Measurements from ENCODE around the gene PAIP1. TPM values are rescaled to one million over a fixed set of nuclear protein-coding genes. Genes with fewer than 3 reads are reported as not detected.
"Not testable (repeated sequence)": the region's sequence is repeated elsewhere in the genome, so short reads cannot be mapped to it uniquely, and the experiment has no call there.

The PAIP1 gene
- total RNA-seq, 1 donor from 2014 or later: 213 TPM

- Mint-ChIP-seq H3K9me3 (no peaks in the 10 kb centered on the region), H3K27me3 (ENCODE audit: insufficient read depth, low read depth) (peaks cover 2% of the 10 kb centered on the region), H3K4me1 (peaks cover 4% of the 10 kb centered on the region), H3K36me3 (peaks cover 3% of the 10 kb centered on the region), H3K4me3 (no peak overlapping the region), H3K27ac (no peak overlapping the region)
- H3K27me3 ChIP-seq: peaks cover 12% of the 10 kb centered on the region
- H3K9ac ChIP-seq: no peak overlapping the region
- no peaks in the 10 kb centered on the region for H3K9me3 ChIP-seq (ENCODE audit: low read depth)
- peaks cover 5% of the 10 kb centered on the region for H3K36me3 ChIP-seq
- no peak overlapping the region for H3K27ac ChIP-seq
- H3K4me3 ChIP-seq: no peak overlapping the region
- peaks cover 13% of the 10 kb centered on the region for H3K79me2 ChIP-seq (ENCODE audit: low read depth)
- DNase-seq (ENCODE audit: low spot score): no peak
- peaks cover 5% of the 10 kb centered on the region for H3K4me1 ChIP-seq
- TF ChIP-seq EZH2 (IDR thresholded peaks at IDR 0.05) (no peak), CTCF (IDR thresholded peaks at IDR 0.05) (no peak), EZH2phosphoT487 (IDR thresholded peaks at IDR 0.05) (no peak)
- H3K4me2 ChIP-seq: no peak overlapping the region
- no peak overlapping the region for H2AFZ ChIP-seq (replicated peaks)
- peaks cover 8% of the 10 kb centered on the region for H3F3A ChIP-seq (ENCODE audit: low read depth)
- peaks cover 5% of the 10 kb centered on the region for H4K20me1 ChIP-seq (ENCODE audit: low read depth)
Observed at GRCh38 chr5:43560128-43560527, 3.3 kb upstream of the PAIP1 start.

- not testable (repeated sequence) for H3K27ac Mint-ChIP-seq; H3K9me3 Mint-ChIP-seq; H3K27me3 Mint-ChIP-seq (ENCODE audit: insufficient read depth, low read depth); H3K4me1 Mint-ChIP-seq; H3K36me3 Mint-ChIP-seq; H3K9me3 ChIP-seq (ENCODE audit: low read depth); DNase-seq (ENCODE audit: low spot score)
- peak overlapping the region; percentile 99 for H3K9ac ChIP-seq
- H3K27ac ChIP-seq: peak overlapping the region; percentile 97
- H3K4me3 ChIP-seq: peak overlapping the region; percentile 77
- H3K4me2 ChIP-seq: peak overlapping the region; percentile 95
- peaks cover 49% of the 10 kb centered on the region for H3K79me2 ChIP-seq (ENCODE audit: low read depth)
- H3K36me3 ChIP-seq: peaks cover 18% of the 10 kb centered on the region
- H2AFZ ChIP-seq (replicated peaks): peak overlapping the region; percentile 88
- peak overlapping the region; percentile 70 for H3K4me3 Mint-ChIP-seq
- peaks cover 24% of the 10 kb centered on the region for H3F3A ChIP-seq (ENCODE audit: low read depth)
- H4K20me1 ChIP-seq (ENCODE audit: low read depth): peaks cover 41% of the 10 kb centered on the region
- H3K27me3 ChIP-seq: peaks cover 12% of the 10 kb centered on the region
- peaks cover 39% of the 10 kb centered on the region for H3K4me1 ChIP-seq
Observed at GRCh38 chr5:43556607-43556856, 345 bp downstream of the PAIP1 start.

- peaks cover 44% of the 10 kb centered on the region for H3K4me1 ChIP-seq
- H3K9ac ChIP-seq: peak overlapping the region; percentile 99
- H3K9me3 ChIP-seq (ENCODE audit: low read depth): no peaks in the 10 kb centered on the region
- peak overlapping the region; percentile 61 for H2AFZ ChIP-seq (replicated peaks)
- peaks cover 24% of the 10 kb centered on the region for H3F3A ChIP-seq (ENCODE audit: low read depth)
- Mint-ChIP-seq H3K27ac (peak overlapping the region; percentile 98), H3K9me3 (peaks cover 1% of the 10 kb centered on the region), H3K4me1 (peaks cover 4% of the 10 kb centered on the region), H3K4me3 (peak overlapping the region; percentile 96), H3K27me3 (ENCODE audit: insufficient read depth, low read depth) (peaks cover 2% of the 10 kb centered on the region), H3K36me3 (peaks cover 8% of the 10 kb centered on the region)
- H3K27ac ChIP-seq: peak overlapping the region; percentile 97
- TF ChIP-seq CTCF (IDR thresholded peaks at IDR 0.05): no peak
- TF ChIP-seq EZH2phosphoT487 (IDR thresholded peaks at IDR 0.05): no peak
- peak; percentile 8 for TF ChIP-seq EZH2 (IDR thresholded peaks at IDR 0.05)
- H3K4me3 ChIP-seq: peak overlapping the region; percentile 77
- peaks cover 12% of the 10 kb centered on the region for H3K27me3 ChIP-seq
- H3K36me3 ChIP-seq: peaks cover 23% of the 10 kb centered on the region
- H3K79me2 ChIP-seq (ENCODE audit: low read depth): peaks cover 54% of the 10 kb centered on the region
- peak; percentile 66 for DNase-seq (ENCODE audit: low spot score)
- peaks cover 46% of the 10 kb centered on the region for H4K20me1 ChIP-seq (ENCODE audit: low read depth)
- peak overlapping the region; percentile 95 for H3K4me2 ChIP-seq
Observed at GRCh38 chr5:43555895-43556606, 826 bp downstream of the PAIP1 start.

- Mint-ChIP-seq H3K36me3 (peaks cover 12% of the 10 kb centered on the region), H3K9me3 (peaks cover 3% of the 10 kb centered on the region), H3K4me1 (peaks cover 7% of the 10 kb centered on the region), H3K27ac (no peak overlapping the region), H3K27me3 (ENCODE audit: insufficient read depth, low read depth) (peaks cover 2% of the 10 kb centered on the region), H3K4me3 (no peak overlapping the region)
- no peaks in the 10 kb centered on the region for H3K9me3 ChIP-seq (ENCODE audit: low read depth)
- H2AFZ ChIP-seq (replicated peaks): no peak overlapping the region
- peaks cover 46% of the 10 kb centered on the region for H3K4me1 ChIP-seq
- peaks cover 29% of the 10 kb centered on the region for H3K36me3 ChIP-seq
- H3K27ac ChIP-seq: peak overlapping the region; percentile 17
- peaks cover 12% of the 10 kb centered on the region for H3K27me3 ChIP-seq
- TF ChIP-seq EZH2phosphoT487 (IDR thresholded peaks at IDR 0.05) (no peak), CTCF (IDR thresholded peaks at IDR 0.05) (no peak), EZH2 (IDR thresholded peaks at IDR 0.05) (no peak)
- peak overlapping the region; percentile 95 for H3K4me2 ChIP-seq
- H3K79me2 ChIP-seq (ENCODE audit: low read depth): peaks cover 70% of the 10 kb centered on the region
- peaks cover 61% of the 10 kb centered on the region for H4K20me1 ChIP-seq (ENCODE audit: low read depth)
- DNase-seq (ENCODE audit: low spot score): no peak
- no peak overlapping the region for H3K9ac ChIP-seq
- peak overlapping the region; percentile 77 for H3K4me3 ChIP-seq
- peaks cover 24% of the 10 kb centered on the region for H3F3A ChIP-seq (ENCODE audit: low read depth)
Observed at GRCh38 chr5:43554497-43554896, 2.4 kb downstream of the PAIP1 start.
